Lower leg skin (tissue), 4 donors: ENCODE data around the gene DDX56. TPM values are rescaled to one million over a fixed set of nuclear protein-coding genes. Genes with fewer than 3 reads are reported as not detected.

Experiments used
- DNase-seq, 2 donors: peaks; one replicate each; pipeline ENCODE4 v3.0.0-alpha.2; 2019; ENCODE audit warnings: low spot score in 2 of 2
- H3K4me3 ChIP-seq: fragments of 200-600 bp; sonication (generic); 2 replicates; pipeline ENCODE4 v1.5.1; 2017; ENCODE audit warnings: mild to moderate bottlenecking, low read depth; ENCODE audit not compliant: poor library complexity, severe bottlenecking
- CTCF ChIP-seq, 3 donors: fragments of 450-650 bp; IDR thresholded peaks; one replicate each; pipeline ENCODE4 v1.5.1; 2016; ENCODE audit warnings: antibody characterized with exemption in 3 of 3, mild to moderate bottlenecking in 3 of 3, moderate library complexity in 2 of 3
- POLR2A ChIP-seq, 2 donors: fragments of 450-650 bp; IDR thresholded peaks; one replicate each; pipeline ENCODE4 v1.6.1; 2016 to 2017; ENCODE audit warnings: antibody characterized with exemption in 2 of 2, mild to moderate bottlenecking in 1 of 2, moderate library complexity in 1 of 2
- WGBS, 2 donors: methylation state at CpG; one replicate each; pipeline ENCODE4 v1.1.5; 2018; 5-methylcytosine and 5-hydroxymethylcytosine counted together
- intact Hi-C: fragments of 100-400 bp; cut with DNase I; formaldehyde crosslinking; loops from one replicate; pipeline ENCODE4 v1.15.0; 2023; ENCODE audit warnings: low total_unique reads
- total RNA-seq, 4 donors: library from RNA; depleted of rRNA; stranded (reverse); fragments of >200 nt; gene quantifications; one replicate each; pipeline ENCODE4 v1.1.0, GENCODE V29; 2016

Gene DDX56
- total RNA-seq, 4 donors from 2014 or later = 58.9 to 71.7 (median 68.3) TPM

- DNase-seq = peak in 1 of 2 donors; percentile 64
- WGBS, 2 donors = 83 to 90% methylated on average over 12 to 16 of the region's 17 CpGs
- intact Hi-C loops = no loop called here
- H3K4me3 ChIP-seq = no peak overlapping the region
- TF ChIP-seq CTCF (IDR thresholded peaks at IDR 0.05) (no peak), POLR2A (IDR thresholded peaks at IDR 0.05) (no peak)
These were observed 42.0 kb downstream of the DDX56 start for GRCh38 chr7:44531421-44532380.

DNA sequence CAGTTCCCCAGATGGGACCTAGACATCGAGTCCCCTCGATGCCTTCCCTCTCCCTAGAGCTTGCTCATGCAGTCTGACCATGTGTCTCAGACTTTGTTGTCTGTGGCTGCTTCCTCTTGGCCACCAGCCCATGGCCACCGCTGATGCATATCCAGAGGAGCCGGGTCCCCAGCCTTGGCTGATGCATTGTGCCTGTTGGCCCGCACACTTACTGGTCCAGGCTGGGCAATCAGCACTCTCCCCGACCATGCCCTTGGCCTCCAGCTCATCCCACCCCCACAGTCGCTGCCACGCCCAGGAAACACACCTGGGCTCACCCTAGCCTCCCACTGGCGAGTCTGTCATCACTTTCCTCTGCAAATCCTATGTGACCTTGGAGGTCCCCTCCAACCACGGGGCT, 42.7 kb downstream of the DDX56 start:
- DNase-seq = peak in 1 of 2 donors; percentile 83
- no peak overlapping the region for H3K4me3 ChIP-seq
- 75 to 76% methylated on average over 10 of the region's 10 CpGs for WGBS, 2 donors
- TF ChIP-seq POLR2A (IDR thresholded peaks at IDR 0.05) (no peak), CTCF (IDR thresholded peaks at IDR 0.05) (no peak)
- intact Hi-C loops = no loop called here

DNA sequence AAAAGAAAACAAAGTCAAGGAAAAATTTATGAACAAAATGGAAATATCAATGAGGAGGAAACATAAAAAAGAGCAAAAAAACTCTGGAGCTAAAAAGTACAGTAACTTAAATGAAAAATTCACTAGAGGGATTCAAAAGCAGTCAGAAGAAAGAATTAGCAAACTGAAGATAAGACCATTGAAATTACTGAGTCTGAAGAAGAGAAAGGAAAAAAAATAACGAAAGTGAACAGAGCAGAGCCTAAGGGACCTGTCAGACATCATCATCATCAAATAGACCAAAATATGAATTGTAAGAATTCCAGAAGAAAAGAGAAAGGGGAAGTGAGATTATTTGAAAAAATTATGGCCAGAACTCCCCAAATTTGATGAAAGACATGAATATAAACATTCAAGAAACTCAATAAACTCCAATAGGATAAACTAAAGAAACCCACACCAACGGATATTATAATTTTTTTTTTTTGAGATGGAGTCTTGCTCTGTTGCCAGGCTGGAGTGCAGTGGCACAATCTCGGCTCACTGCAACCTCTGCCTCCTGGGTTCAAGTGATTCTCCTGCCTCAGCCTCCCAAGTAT, 48.8 kb downstream of the DDX56 start:
- no peak overlapping the region for H3K4me3 ChIP-seq
- 84 to 85% methylated on average over 3 of the region's 3 CpGs for WGBS, 2 donors
- intact Hi-C loops = no loop called here

DNA sequence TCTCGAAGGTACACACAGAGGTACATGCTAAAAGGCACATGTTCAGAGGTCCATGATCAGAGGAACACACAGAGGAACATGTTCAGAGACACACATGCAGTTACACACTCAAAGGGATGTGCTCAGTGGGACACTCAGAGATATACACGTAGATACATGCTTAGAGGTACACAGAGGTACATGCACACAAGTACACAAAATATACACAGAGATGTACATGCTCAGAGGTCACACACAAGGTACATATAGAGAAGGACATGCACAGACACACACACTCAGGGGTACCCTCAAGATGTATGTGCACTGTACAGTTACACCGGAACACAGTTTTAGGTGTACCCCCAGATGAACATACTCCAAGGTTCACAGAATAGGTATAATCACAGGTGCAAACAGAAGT, 51.4 kb downstream of the DDX56 start:
- TF ChIP-seq POLR2A (IDR thresholded peaks at IDR 0.05) = no peak
- TF ChIP-seq CTCF (IDR thresholded peaks at IDR 0.05) = no peak
- DNase-seq = peak in 1 of 2 donors; percentile 28
- H3K4me3 ChIP-seq = no peak overlapping the region
- intact Hi-C loops = no loop called here
- WGBS, 2 donors = 87 to 92% methylated on average over 3 of the region's 3 CpGs

More for the DNA sequence above, 48.8 kb downstream of the DDX56 start:
- TF ChIP-seq POLR2A (IDR thresholded peaks at IDR 0.05) (no peak), CTCF (IDR thresholded peaks at IDR 0.05) (no peak)
- DNase-seq = no peak

DNA sequence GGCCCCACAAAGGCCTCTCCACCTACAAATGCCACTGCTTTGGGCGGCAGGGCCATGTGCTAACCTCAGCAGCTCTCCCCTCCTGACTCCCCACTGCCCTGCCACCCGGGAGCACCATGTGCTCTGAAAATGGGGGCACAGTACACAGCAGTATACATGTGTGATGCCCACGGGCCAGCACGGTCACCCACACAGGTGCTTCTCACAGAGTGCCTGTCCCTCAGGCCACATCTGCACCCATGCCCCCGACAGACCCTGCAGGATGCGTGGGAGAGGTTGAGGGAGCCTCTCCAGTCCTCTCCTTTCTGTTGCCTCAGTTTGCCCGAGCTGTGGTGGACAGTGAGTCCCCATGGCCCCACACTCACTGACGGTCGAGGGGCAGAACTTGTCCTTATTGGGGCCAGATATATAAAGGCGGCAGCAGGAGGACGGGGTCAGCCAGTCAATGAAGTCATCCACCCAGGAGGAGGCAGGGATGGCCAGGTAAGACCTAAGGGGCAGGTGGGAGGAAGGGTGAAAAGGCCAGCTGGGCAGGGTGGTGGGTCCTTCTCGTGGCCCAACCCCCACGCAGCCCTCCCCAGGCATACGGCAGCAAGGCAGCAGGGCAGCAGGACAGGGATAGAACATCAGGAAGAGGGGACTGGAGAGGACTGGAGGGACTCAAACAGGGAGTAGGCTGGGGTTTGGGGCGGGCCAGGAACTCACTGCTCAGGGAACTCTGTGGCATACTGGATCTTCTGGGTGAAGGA, 52.2 kb downstream of the DDX56 start:
- intact Hi-C loops = no loop called here
- TF ChIP-seq POLR2A (IDR thresholded peaks at IDR 0.05) = no peak
- TF ChIP-seq CTCF (IDR thresholded peaks at IDR 0.05) = no peak
- H3K4me3 ChIP-seq = no peak overlapping the region
- 81 to 86% methylated on average over 15 of the region's 15 CpGs for WGBS, 2 donors
- peak in 1 of 2 donors; percentile 57 for DNase-seq
